Measurements from ENCODE around the gene PLA2R1. TPM values are rescaled to one million over a fixed set of nuclear protein-coding genes. Genes with fewer than 3 reads are reported as not detected.

PLA2R1 gene
- total and polyA plus RNA-seq, 10 of the 15 experiments (the other 5 are each of a cell fraction or from before 2014, with no cell fraction given): 0.01 to 0.05 (median 0.02) TPM; not detected in 6

DNA sequence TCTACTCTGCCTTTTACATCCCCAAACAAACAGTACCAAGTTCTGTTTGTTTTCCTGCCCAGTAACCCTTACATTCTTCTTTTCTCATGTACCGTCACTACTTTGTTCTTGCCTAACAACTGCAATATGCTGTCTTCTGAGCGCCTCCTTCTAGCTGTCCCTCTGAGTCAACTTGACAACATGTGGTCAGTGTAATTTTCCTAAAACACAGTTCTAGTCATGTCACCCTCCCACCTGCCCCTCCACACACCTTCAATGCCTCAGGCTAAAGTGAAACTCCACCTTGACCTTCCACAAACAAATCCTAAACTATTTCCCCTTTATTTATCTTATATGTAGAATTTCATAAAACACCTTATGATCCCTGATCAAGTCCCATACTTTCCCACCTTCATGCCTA lies 139.9 kb downstream of the PLA2R1 start (continued):
- TF ChIP-seq NBN (IDR thresholded peaks at IDR 0.05) (no peak), CBFB (IDR thresholded peaks at IDR 0.05; ENCODE audit: low read depth) (no peak), NFXL1 (IDR thresholded peaks at IDR 0.05; ENCODE audit: borderline replicate concordance) (no peak), ZNF274 (IDR thresholded peaks at IDR 0.05; ENCODE audit: insufficient read depth, insufficient read length) (no peak), ATF7 (IDR thresholded peaks at IDR 0.05; ENCODE audit: low read depth) (peak; percentile 34; the same call in 1 of the 2 replicates), TCF7 (IDR thresholded peaks at IDR 0.05; ENCODE audit: borderline replicate concordance) (no peak), BMI1 (IDR thresholded peaks at IDR 0.05; ENCODE audit: borderline replicate concordance) (no peak), EGR1 (IDR thresholded peaks at IDR 0.05; ENCODE audit: borderline replicate concordance in 1 of 2, low read depth in 2 of 2, low read length in 2 of 2) (no peak), POLR2A (IDR thresholded peaks at IDR 0.05; ENCODE audit: low read depth, low read length) (no peak), HDAC6 (IDR thresholded peaks at IDR 0.05; ENCODE audit: unreplicated experiment) (no peak), SMC3 (IDR thresholded peaks at IDR 0.05; ENCODE audit: borderline replicate concordance, low read length) (no peak), RELA (IDR thresholded peaks at IDR 0.05; ENCODE audit: borderline replicate concordance, partially characterized antibody) (no peak), TAF1 (IDR thresholded peaks at IDR 0.05; ENCODE audit: borderline replicate concordance, low read depth, low read length) (no peak), TARDBP (IDR thresholded peaks at IDR 0.05; ENCODE audit: borderline replicate concordance) (no peak), BRCA1 (IDR thresholded peaks at IDR 0.05; ENCODE audit: low read depth, low read length) (no peak), BCL11A (IDR thresholded peaks at IDR 0.05; ENCODE audit: low read depth, low read length) (0 out of 2 replicates have a peak, but pooled peaks have one; percentile 19), ZNF24 (IDR thresholded peaks at IDR 0.05) (no peak)
- TF ChIP-seq, protein P1, sequence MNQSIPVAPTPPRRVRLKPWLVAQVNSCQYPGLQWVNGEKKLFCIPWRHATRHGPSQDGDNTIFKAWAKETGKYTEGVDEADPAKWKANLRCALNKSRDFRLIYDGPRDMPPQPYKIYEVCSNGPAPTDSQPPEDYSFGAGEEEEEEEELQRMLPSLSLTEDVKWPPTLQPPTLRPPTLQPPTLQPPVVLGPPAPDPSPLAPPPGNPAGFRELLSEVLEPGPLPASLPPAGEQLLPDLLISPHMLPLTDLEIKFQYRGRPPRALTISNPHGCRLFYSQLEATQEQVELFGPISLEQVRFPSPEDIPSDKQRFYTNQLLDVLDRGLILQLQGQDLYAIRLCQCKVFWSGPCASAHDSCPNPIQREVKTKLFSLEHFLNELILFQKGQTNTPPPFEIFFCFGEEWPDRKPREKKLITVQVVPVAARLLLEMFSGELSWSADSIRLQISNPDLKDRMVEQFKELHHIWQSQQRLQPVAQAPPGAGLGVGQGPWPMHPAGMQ (IDR thresholded peaks at IDR 0.05; ENCODE audit: borderline replicate concordance): no peak
- TF ChIP-seq, protein P2, sequence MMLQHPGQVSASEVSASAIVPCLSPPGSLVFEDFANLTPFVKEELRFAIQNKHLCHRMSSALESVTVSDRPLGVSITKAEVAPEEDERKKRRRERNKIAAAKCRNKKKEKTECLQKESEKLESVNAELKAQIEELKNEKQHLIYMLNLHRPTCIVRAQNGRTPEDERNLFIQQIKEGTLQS (IDR thresholded peaks at IDR 0.05; ENCODE audit: borderline replicate concordance, extremely low read depth, low read depth, low read length): no peak
- TF ChIP-seq, protein P3, sequence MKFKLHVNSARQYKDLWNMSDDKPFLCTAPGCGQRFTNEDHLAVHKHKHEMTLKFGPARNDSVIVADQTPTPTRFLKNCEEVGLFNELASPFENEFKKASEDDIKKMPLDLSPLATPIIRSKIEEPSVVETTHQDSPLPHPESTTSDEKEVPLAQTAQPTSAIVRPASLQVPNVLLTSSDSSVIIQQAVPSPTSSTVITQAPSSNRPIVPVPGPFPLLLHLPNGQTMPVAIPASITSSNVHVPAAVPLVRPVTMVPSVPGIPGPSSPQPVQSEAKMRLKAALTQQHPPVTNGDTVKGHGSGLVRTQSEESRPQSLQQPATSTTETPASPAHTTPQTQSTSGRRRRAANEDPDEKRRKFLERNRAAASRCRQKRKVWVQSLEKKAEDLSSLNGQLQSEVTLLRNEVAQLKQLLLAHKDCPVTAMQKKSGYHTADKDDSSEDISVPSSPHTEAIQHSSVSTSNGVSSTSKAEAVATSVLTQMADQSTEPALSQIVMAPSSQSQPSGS (IDR thresholded peaks at IDR 0.05; ENCODE audit: low read length): no peak
- TF ChIP-seq, protein P4, sequence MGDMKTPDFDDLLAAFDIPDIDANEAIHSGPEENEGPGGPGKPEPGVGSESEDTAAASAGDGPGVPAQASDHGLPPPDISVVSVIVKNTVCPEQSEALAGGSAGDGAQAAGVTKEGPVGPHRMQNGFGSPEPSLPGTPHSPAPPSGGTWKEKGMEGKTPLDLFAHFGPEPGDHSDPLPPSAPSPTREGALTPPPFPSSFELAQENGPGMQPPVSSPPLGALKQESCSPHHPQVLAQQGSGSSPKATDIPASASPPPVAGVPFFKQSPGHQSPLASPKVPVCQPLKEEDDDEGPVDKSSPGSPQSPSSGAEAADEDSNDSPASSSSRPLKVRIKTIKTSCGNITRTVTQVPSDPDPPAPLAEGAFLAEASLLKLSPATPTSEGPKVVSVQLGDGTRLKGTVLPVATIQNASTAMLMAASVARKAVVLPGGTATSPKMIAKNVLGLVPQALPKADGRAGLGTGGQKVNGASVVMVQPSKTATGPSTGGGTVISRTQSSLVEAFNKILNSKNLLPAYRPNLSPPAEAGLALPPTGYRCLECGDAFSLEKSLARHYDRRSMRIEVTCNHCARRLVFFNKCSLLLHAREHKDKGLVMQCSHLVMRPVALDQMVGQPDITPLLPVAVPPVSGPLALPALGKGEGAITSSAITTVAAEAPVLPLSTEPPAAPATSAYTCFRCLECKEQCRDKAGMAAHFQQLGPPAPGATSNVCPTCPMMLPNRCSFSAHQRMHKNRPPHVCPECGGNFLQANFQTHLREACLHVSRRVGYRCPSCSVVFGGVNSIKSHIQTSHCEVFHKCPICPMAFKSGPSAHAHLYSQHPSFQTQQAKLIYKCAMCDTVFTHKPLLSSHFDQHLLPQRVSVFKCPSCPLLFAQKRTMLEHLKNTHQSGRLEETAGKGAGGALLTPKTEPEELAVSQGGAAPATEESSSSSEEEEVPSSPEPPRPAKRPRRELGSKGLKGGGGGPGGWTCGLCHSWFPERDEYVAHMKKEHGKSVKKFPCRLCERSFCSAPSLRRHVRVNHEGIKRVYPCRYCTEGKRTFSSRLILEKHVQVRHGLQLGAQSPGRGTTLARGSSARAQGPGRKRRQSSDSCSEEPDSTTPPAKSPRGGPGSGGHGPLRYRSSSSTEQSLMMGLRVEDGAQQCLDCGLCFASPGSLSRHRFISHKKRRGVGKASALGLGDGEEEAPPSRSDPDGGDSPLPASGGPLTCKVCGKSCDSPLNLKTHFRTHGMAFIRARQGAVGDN (IDR thresholded peaks at IDR 0.05): peak; percentile 18; the same call in 1 of the 2 replicates
- TF ChIP-seq, protein P5, sequence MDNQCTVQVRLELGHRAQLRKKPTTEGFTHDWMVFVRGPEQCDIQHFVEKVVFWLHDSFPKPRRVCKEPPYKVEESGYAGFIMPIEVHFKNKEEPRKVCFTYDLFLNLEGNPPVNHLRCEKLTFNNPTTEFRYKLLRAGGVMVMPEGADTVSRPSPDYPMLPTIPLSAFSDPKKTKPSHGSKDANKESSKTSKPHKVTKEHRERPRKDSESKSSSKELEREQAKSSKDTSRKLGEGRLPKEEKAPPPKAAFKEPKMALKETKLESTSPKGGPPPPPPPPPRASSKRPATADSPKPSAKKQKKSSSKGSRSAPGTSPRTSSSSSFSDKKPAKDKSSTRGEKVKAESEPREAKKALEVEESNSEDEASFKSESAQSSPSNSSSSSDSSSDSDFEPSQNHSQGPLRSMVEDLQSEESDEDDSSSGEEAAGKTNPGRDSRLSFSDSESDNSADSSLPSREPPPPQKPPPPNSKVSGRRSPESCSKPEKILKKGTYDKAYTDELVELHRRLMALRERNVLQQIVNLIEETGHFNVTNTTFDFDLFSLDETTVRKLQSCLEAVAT (IDR thresholded peaks at IDR 0.05): no peak
